ENCODE measurements around the gene PHAF1. TPM values are rescaled to one million over a fixed set of nuclear protein-coding genes. Genes with fewer than 3 reads are reported as not detected.

The PHAF1 gene
- total and polyA plus RNA-seq, 2 of the 13 experiments (the other 11 are each of a cell fraction or from before 2014, with no cell fraction given) = 48.3 to 174 TPM

DNA sequence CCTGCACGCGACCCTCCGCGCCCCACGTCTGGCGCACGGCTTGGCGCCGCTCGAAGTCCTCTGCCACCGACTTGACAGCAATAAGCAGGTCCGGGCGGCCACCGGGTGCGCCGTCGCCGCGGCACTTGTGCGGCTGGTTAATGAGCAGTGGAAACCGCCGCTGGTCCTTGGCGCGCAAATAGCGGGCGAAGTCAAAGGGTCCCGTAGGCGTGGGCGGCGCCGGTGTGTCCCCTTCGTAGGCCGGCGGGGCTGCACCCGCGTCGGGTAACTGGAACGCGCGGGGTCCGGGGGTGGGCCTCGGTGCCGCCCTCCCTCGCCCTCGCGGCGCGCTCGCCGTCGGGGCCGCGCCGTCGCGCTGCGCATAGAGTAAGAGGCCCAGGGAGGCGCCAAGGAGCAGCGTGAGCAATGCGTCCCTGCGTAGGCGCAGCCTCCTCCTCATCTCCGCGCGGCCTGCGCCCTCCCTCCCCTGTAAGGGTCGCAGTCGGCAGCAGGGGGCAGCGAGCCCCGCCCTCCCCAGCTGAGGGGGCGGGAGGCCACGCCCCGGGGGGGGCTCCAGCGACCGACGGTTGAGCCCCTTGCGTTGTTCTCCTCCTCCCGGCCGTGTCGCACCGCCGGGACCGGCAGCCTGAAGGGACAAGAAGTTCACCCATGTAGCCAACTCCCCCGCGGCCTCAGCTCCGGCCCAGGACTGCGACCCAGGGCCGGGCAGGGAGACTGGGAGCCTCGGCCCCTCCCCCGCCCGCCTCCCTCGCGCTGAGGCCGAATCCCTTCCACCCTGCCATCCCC is 40.5 kb downstream of the PHAF1 start (continued):
- TF ChIP-seq ZHX1 (CRISPR knock-in tag; IDR thresholded peaks at IDR 0.05; ENCODE audit: low read depth) (peak; percentile 83; the same call in 1 of the 2 replicates), ZNF563 (CRISPR knock-in tag; IDR thresholded peaks at IDR 0.05) (no peak), ZNF615 (CRISPR knock-in tag; IDR thresholded peaks at IDR 0.05; ENCODE audit: borderline replicate concordance) (no peak), HOXA3 (CRISPR knock-in tag; IDR thresholded peaks at IDR 0.05) (0 out of 2 replicates have a peak, but pooled peaks have one; percentile 38), RBAK (CRISPR knock-in tag; IDR thresholded peaks at IDR 0.05) (no peak), IRX3 (CRISPR knock-in tag; IDR thresholded peaks at IDR 0.05; ENCODE audit: borderline replicate concordance, low read depth) (no peak), ZBTB43 (CRISPR knock-in tag; conservative IDR thresholded peaks at IDR 0.05) (no peak), ZNF446 (CRISPR knock-in tag; IDR thresholded peaks at IDR 0.05) (peak; percentile 71; the same call in 1 of the 2 replicates)
- TF ChIP-seq, protein P1, sequence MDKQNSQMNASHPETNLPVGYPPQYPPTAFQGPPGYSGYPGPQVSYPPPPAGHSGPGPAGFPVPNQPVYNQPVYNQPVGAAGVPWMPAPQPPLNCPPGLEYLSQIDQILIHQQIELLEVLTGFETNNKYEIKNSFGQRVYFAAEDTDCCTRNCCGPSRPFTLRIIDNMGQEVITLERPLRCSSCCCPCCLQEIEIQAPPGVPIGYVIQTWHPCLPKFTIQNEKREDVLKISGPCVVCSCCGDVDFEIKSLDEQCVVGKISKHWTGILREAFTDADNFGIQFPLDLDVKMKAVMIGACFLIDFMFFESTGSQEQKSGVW (CRISPR knock-in tag; IDR thresholded peaks at IDR 0.05; ENCODE audit: borderline replicate concordance) = no peak
- TF ChIP-seq, protein P2, sequence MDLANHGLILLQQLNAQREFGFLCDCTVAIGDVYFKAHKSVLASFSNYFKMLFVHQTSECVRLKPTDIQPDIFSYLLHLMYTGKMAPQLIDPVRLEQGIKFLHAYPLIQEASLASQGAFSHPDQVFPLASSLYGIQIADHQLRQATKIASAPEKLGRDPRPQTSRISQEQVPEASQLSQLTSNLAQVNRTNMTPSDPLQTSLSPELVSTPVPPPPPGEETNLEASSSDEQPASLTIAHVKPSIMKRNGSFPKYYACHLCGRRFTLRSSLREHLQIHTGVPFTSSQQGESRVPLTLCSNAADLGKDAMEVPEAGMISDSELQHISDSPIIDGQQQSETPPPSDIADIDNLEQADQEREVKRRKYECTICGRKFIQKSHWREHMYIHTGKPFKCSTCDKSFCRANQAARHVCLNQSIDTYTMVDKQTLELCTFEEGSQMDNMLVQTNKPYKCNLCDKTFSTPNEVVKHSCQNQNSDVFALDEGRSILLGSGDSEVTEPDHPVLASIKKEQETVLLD (CRISPR knock-in tag; IDR thresholded peaks at IDR 0.05; ENCODE audit: low read depth) = no peak
- TF ChIP-seq, protein P3, sequence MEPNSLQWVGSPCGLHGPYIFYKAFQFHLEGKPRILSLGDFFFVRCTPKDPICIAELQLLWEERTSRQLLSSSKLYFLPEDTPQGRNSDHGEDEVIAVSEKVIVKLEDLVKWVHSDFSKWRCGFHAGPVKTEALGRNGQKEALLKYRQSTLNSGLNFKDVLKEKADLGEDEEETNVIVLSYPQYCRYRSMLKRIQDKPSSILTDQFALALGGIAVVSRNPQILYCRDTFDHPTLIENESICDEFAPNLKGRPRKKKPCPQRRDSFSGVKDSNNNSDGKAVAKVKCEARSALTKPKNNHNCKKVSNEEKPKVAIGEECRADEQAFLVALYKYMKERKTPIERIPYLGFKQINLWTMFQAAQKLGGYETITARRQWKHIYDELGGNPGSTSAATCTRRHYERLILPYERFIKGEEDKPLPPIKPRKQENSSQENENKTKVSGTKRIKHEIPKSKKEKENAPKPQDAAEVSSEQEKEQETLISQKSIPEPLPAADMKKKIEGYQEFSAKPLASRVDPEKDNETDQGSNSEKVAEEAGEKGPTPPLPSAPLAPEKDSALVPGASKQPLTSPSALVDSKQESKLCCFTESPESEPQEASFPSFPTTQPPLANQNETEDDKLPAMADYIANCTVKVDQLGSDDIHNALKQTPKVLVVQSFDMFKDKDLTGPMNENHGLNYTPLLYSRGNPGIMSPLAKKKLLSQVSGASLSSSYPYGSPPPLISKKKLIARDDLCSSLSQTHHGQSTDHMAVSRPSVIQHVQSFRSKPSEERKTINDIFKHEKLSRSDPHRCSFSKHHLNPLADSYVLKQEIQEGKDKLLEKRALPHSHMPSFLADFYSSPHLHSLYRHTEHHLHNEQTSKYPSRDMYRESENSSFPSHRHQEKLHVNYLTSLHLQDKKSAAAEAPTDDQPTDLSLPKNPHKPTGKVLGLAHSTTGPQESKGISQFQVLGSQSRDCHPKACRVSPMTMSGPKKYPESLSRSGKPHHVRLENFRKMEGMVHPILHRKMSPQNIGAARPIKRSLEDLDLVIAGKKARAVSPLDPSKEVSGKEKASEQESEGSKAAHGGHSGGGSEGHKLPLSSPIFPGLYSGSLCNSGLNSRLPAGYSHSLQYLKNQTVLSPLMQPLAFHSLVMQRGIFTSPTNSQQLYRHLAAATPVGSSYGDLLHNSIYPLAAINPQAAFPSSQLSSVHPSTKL (CRISPR knock-in tag; IDR thresholded peaks at IDR 0.05) = no peak
- TF ChIP-seq, protein P4, sequence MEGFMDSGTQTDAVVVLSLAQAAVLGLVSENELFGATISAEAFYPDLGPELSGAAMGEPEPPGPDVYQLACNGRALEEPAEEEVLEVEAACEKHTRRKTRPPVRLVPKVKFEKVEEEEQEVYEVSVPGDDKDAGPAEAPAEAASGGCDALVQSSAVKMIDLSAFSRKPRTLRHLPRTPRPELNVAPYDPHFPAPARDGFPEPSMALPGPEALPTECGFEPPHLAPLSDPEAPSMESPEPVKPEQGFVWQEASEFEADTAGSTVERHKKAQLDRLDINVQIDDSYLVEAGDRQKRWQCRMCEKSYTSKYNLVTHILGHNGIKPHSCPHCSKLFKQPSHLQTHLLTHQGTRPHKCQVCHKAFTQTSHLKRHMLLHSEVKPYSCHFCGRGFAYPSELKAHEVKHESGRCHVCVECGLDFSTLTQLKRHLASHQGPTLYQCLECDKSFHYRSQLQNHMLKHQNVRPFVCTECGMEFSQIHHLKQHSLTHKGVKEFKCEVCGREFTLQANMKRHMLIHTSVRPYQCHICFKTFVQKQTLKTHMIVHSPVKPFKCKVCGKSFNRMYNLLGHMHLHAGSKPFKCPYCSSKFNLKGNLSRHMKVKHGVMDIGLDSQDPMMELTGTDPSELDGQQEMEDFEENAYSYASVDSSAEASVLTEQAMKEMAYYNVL (CRISPR knock-in tag; IDR thresholded peaks at IDR 0.05; ENCODE audit: borderline replicate concordance) = peak; percentile 63

All from HepG2 (cell line).